GM12875 (cell line): ENCODE results near the gene POMGNT1.

Experiments used
- H3K4me3 ChIP-seq: one replicate; pipeline ENCODE4 v1.5.1; 2011; ENCODE audit warnings: low read depth, low read length, control low read depth
- TF ChIP-seq, protein P1 (sequence below): IDR thresholded peaks from 2 replicates; pipeline ENCODE4 v1.5.1; 2011; ENCODE audit warnings: low read depth, mild to moderate bottlenecking, control low read depth, inconsistent platforms, low read length, moderate library complexity, borderline replicate concordance; ENCODE audit not compliant: insufficient read depth

Gene POMGNT1

GRCh38 chr1:46171871-46172270 is 26.4 kb downstream of the POMGNT1 start:
- no peak overlapping the region for H3K4me3 ChIP-seq
- TF ChIP-seq, protein P1, sequence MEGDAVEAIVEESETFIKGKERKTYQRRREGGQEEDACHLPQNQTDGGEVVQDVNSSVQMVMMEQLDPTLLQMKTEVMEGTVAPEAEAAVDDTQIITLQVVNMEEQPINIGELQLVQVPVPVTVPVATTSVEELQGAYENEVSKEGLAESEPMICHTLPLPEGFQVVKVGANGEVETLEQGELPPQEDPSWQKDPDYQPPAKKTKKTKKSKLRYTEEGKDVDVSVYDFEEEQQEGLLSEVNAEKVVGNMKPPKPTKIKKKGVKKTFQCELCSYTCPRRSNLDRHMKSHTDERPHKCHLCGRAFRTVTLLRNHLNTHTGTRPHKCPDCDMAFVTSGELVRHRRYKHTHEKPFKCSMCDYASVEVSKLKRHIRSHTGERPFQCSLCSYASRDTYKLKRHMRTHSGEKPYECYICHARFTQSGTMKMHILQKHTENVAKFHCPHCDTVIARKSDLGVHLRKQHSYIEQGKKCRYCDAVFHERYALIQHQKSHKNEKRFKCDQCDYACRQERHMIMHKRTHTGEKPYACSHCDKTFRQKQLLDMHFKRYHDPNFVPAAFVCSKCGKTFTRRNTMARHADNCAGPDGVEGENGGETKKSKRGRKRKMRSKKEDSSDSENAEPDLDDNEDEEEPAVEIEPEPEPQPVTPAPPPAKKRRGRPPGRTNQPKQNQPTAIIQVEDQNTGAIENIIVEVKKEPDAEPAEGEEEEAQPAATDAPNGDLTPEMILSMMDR, result no peak

GRCh38 chr1:46171351-46171750 is 26.9 kb downstream of the POMGNT1 start:
- no peak overlapping the region for H3K4me3 ChIP-seq
- TF ChIP-seq, protein P1, result no peak

DNA sequence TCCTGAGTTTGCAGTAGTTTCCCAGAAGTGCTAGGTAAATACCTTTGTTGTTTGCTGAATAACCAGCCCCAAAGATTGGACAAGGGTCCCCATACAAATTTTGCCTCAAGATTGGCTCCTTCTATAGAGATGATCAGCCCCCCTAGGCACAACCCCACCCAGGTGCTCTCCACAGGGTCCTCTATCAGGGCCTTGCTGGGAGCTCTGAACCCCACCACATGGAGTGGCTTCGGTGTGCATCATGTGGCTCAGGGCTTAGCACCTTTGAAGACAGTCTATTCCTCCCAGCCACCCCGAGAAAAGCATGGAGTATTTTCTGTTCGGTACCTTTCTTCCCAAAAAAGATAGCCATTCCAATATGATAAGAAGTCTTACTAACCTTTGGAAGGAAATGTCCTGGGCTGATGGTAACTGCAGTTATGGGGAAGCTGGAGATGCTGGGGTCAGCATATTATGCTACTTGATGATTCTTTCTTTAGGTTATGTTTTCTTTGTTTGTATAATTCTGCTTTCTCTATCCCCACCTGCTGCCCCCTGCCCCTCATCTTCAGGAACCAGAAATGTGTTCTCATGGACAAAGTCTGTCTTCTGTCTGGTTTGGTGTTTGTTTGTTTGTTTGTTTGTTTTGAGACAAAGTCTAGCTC is 28.3 kb downstream of the POMGNT1 start:
- no peak overlapping the region for H3K4me3 ChIP-seq
- TF ChIP-seq, protein P1, result no peak

GRCh38 chr1:46168477-46168876 is 29.8 kb downstream of the POMGNT1 start:
- H3K4me3 ChIP-seq, result no peak overlapping the region
- TF ChIP-seq, protein P1, result no peak

DNA sequence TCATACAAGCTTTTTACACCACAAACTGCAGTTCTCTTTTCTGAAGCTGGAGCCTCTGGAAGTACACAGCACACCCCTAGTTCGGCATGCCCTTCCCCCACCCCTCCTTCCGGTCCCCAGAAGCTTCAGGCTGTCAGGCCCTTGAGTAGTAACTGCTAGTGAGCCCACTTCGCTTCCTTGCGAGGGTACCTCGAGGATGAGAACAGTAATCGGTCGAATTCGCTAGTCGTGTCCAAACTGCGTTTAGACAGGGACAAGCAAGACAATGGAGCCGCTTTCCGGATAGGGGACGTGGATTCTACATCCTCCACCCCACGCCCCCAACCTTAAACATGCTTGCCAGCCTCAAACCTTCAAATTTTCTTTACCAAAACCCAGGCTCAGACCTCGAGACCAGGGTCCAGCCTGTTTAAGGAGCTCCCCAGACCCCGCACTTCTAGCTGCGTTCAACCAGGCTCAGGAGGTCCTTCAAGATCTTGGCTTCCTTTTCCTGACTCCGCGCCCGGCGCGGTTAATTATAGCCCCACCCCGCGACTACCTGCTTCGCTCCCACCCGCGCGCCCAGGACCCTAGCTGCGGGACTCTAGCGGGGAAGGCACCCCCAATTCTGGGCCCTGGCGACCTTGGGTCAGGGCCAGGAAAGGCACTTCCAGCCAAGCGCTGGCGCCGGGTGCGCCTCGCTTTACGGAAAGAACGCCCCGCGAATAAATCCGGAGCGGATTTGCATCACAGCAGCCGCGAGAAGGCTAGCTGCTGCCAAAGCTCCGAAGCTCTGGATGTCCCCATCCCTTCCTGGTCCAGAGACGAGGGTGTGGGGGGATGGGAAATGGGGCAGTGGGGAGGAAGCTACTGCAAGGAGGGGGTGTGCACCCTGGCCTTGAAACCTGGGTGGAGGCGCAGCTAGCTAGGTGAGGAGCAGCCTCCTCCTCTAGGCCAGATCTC is 31.4 kb downstream of the POMGNT1 start:
- TF ChIP-seq, protein P1, result no peak
- H3K4me3 ChIP-seq, result peak overlapping the region; percentile 28

GRCh38 chr1:46160212-46160611 is 38.0 kb downstream of the POMGNT1 start:
- no peak overlapping the region for H3K4me3 ChIP-seq
- TF ChIP-seq, protein P1, result no peak
